Keratinocyte (primary cell): ENCODE results near the gene ICAM2. TPM values are rescaled to one million over a fixed set of nuclear protein-coding genes. Genes with fewer than 3 reads are reported as not detected.

Source experiments
- DNase-seq: peaks from one replicate; pipeline ENCODE4 v3.0.0-alpha.2; 2011; ENCODE audit warnings: low read depth, missing footprints, low spot score
- FAIRE-seq: peaks from 2 replicates; lab custom pipeline; 2011; peaks lifted over from hg19 to GRCh38; lab: Jason Lieb, UNC
- H2AFZ ChIP-seq: 2 replicates; pipeline ENCODE4 v1.6.0; 2012; ENCODE audit warnings: low read length, control low read depth, inconsistent platforms; ENCODE audit not compliant: control insufficient read depth
- H3K27ac ChIP-seq: 2 replicates; pipeline ENCODE4 v1.5.1; 2011; ENCODE audit warnings: low read length; ENCODE audit not compliant: control insufficient read depth, insufficient read depth
- H3K27me3 ChIP-seq: 3 replicates; pipeline ENCODE4 v1.6.0; 2011; ENCODE audit warnings: low read length; ENCODE audit not compliant: control insufficient read depth, insufficient read depth; ENCODE audit errors: extremely low read depth
- H3K36me3 ChIP-seq, 2 experiments: 2 replicates in 1 of 2; 3 replicates in 1 of 2; pipeline ENCODE4 v1.5.1; 2011; ENCODE audit warnings: low read length in 2 of 2, mild to moderate bottlenecking in 1 of 2; ENCODE audit not compliant: control insufficient read depth in 2 of 2, insufficient read depth in 2 of 2; ENCODE audit errors: extremely low read depth in 1 of 2
- H3K4me1 ChIP-seq: 3 replicates; pipeline ENCODE4 v1.5.1; 2011; ENCODE audit warnings: low read length; ENCODE audit not compliant: control insufficient read depth, insufficient read depth; ENCODE audit errors: extremely low read depth
- H3K4me2 ChIP-seq: 3 replicates; pipeline ENCODE4 v1.6.0; 2011; ENCODE audit warnings: low read depth, low read length; ENCODE audit not compliant: control insufficient read depth, insufficient read depth; ENCODE audit errors: extremely low read depth
- H3K4me3 ChIP-seq, 3 experiments: fragments of 200-600 bp in 1 of 3; sonication (generic) in 1 of 3; 2 replicates in 2 of 3; 3 replicates in 1 of 3; pipeline ENCODE4 v1.5.1; 2011 to 2016; ENCODE audit warnings: low read length in 3 of 3, mild to moderate bottlenecking in 3 of 3, control low read depth in 2 of 3, inconsistent platforms in 1 of 3, low read depth in 1 of 3, mixed read lengths in 1 of 3, mixed run types in 1 of 3, moderate library complexity in 1 of 3; ENCODE audit not compliant: control insufficient read depth in 2 of 3, insufficient read depth in 2 of 3; ENCODE audit errors: extremely low read depth in 1 of 3
- H3K79me2 ChIP-seq: 2 replicates; pipeline ENCODE4 v1.6.0; 2012; ENCODE audit warnings: low read length; ENCODE audit not compliant: control insufficient read depth, insufficient read depth
- H3K9ac ChIP-seq: 3 replicates; pipeline ENCODE4 v1.6.0; 2011; ENCODE audit warnings: low read length; ENCODE audit not compliant: control insufficient read depth, insufficient read depth; ENCODE audit errors: extremely low read depth
- H3K9me1 ChIP-seq: 3 replicates; pipeline ENCODE4 v1.6.0; 2011; ENCODE audit warnings: low read length; ENCODE audit not compliant: control insufficient read depth, insufficient read depth; ENCODE audit errors: extremely low read depth
- H3K9me3 ChIP-seq: 2 replicates; pipeline ENCODE4 v1.5.1; 2012; ENCODE audit warnings: low read depth, low read length; ENCODE audit not compliant: control insufficient read depth
- H4K20me1 ChIP-seq: 3 replicates; pipeline ENCODE4 v1.6.0; 2011; ENCODE audit warnings: low read length; ENCODE audit not compliant: control insufficient read depth, insufficient read depth; ENCODE audit errors: extremely low read depth
- CTCF ChIP-seq, 3 experiments: IDR thresholded peaks in 1 of 3; conservative IDR thresholded peaks in 1 of 3; optimal IDR thresholded peaks in 1 of 3; 2 replicates in 2 of 3; 3 replicates in 1 of 3; pipeline versions ENCODE3 to v1.5.1; 2011; ENCODE audit warnings: low read length in 3 of 3, mild to moderate bottlenecking in 3 of 3, moderate library complexity in 2 of 3, control low read depth in 1 of 3, inconsistent platforms in 1 of 3; ENCODE audit not compliant: insufficient read depth in 2 of 3; ENCODE audit errors: extremely low read depth in 1 of 3
- EZH2 ChIP-seq: IDR thresholded peaks from one replicate; pipeline ENCODE4 v1.6.1; 2012; ENCODE audit warnings: inconsistent platforms, mild to moderate bottlenecking, low read length, moderate library complexity
- dilution Hi-C: fragments of 300-500 bp; cut with MboI; formaldehyde crosslinking; loops from one replicate; pipeline ENCODE4 v1.7.0; 2020; ENCODE audit warnings: low sequenced_read_pairs; ENCODE audit not compliant: extremely low pct_ligation_motif_present
- polyA plus RNA-seq, 5 experiments: library from polyadenylated mRNA; depleted of rRNA in 3 of 5; stranded (reverse) in 3 of 5; stranded (forward) in 1 of 5; unstranded in 1 of 5; fragments of >200 nt; gene quantifications; 1 replicate in 1 of 5; 2 replicates in 3 of 5; 3 replicates in 1 of 5; pipeline versions ENCODE4 v1.2.1 to v1.2.3, GENCODE V29; 2011 to 2012; ENCODE audit warnings: missing spikeins in 2 of 5, low read depth in 1 of 5, low replicate concordance in 1 of 5

Gene ICAM2
- polyA plus RNA-seq, 1 donor (not counting 4 experiments of a cell fraction or from before 2014, with no cell fraction given): 0.09 TPM

GRCh38 chr17:63993368-63993985 lies 27.0 kb downstream of the ICAM2 start:
- Histone ChIP-seq H2AFZ (no peak overlapping the region), H3K4me2 (no peak overlapping the region), H3K9me3 (no peaks in the 10 kb centered on the region), H3K9ac (no peak overlapping the region), H3K9me1 (no peaks in the 10 kb centered on the region), H3K27ac (no peak overlapping the region), H4K20me1 (no peaks in the 10 kb centered on the region), H3K79me2 (no peaks in the 10 kb centered on the region), H3K4me1 (peaks cover 4% of the 10 kb centered on the region), H3K36me3 (no peaks in the 10 kb centered on the region), H3K4me3 (no peak overlapping the region), H3K27me3 (peaks cover 49% of the 10 kb centered on the region)
- dilution Hi-C loops: no loop called here
- DNase-seq (no peak), FAIRE-seq (no peak)
- TF ChIP-seq EZH2 (no peak), CTCF (optimal IDR thresholded peaks at IDR 0.05 in 1 of 3, IDR thresholded peaks at IDR 0.05 in 1 of 3, conservative IDR thresholded peaks at IDR 0.05 in 1 of 3; ENCODE audit: extremely low read depth in 1 of 3, insufficient read depth in 2 of 3, low read length in 3 of 3) (no peak)

- Histone ChIP-seq H3K27me3 (peaks cover 30% of the 10 kb centered on the region), H3K9me1 (no peaks in the 10 kb centered on the region), H2AFZ (no peak overlapping the region), H3K9ac (no peak overlapping the region), H3K27ac (no peak overlapping the region), H3K36me3 (no peaks in the 10 kb centered on the region), H3K4me2 (no peak overlapping the region), H3K79me2 (no peaks in the 10 kb centered on the region), H3K4me3 (no peak overlapping the region), H3K4me1 (no peaks in the 10 kb centered on the region), H3K9me3 (no peaks in the 10 kb centered on the region), H4K20me1 (no peaks in the 10 kb centered on the region)
- FAIRE-seq: no peak
- DNase-seq: no peak
- dilution Hi-C loops: no loop called here
- no peak for TF ChIP-seq CTCF (optimal IDR thresholded peaks at IDR 0.05 in 1 of 3, IDR thresholded peaks at IDR 0.05 in 1 of 3, conservative IDR thresholded peaks at IDR 0.05 in 1 of 3; ENCODE audit: extremely low read depth in 1 of 3, insufficient read depth in 2 of 3, low read length in 3 of 3)
- TF ChIP-seq EZH2: no peak
These were observed 28.8 kb downstream of the ICAM2 start for GRCh38 chr17:63991611-63992010.
